Ascending aorta (tissue), 2 donors: Measurements from ENCODE around the gene NUAK1. TPM values are rescaled to one million over a fixed set of nuclear protein-coding genes. Genes with fewer than 3 reads are reported as not detected.

ENCODE experiments used
- DNase-seq, 2 donors: peaks; one replicate each; pipeline ENCODE4 v3.0.0-alpha.2; 2019; ENCODE audit warnings: low spot score in 2 of 2
- H3K27ac ChIP-seq, 2 donors: fragments of 200-600 bp; sonication (generic); one replicate each; pipeline ENCODE4 v1.5.1; 2016 to 2017; ENCODE audit warnings: mild to moderate bottlenecking in 1 of 2
- H3K27me3 ChIP-seq: fragments of 200-600 bp; sonication (generic); one replicate; pipeline ENCODE4 v1.5.1; 2017
- H3K36me3 ChIP-seq, 2 donors: fragments of 200-600 bp; sonication (generic); one replicate each; pipeline ENCODE4 v1.5.1; 2016
- H3K4me1 ChIP-seq, 2 donors: fragments of 200-600 bp; sonication (generic); one replicate each; pipeline ENCODE4 v1.5.1; 2016 to 2017; ENCODE audit warnings: mild to moderate bottlenecking in 1 of 2
- H3K4me3 ChIP-seq, 2 donors: fragments of 200-600 bp; sonication (generic); one replicate each; pipeline ENCODE4 v1.5.1; 2016 to 2017; ENCODE audit warnings: mild to moderate bottlenecking in 1 of 2
- H3K9me3 ChIP-seq, 2 donors: fragments of 200-600 bp; sonication (generic); one replicate each; pipeline ENCODE4 v1.5.1; 2016
- CTCF ChIP-seq, 3 experiments: fragments of 200-600 bp in 2 of 3; fragments of 450-650 bp in 1 of 3; sonication (generic) in 2 of 3; IDR thresholded peaks; one replicate each; pipeline ENCODE4 v1.5.1; 2016 to 2019; ENCODE audit warnings: antibody characterized with exemption in 3 of 3, mild to moderate bottlenecking in 1 of 3, moderate library complexity in 1 of 3
- intact Hi-C: fragments of 100-400 bp; cut with DNase I; formaldehyde crosslinking; loops from one replicate; pipeline ENCODE4 v1.15.1; 2023
- total RNA-seq: library from RNA; depleted of rRNA; stranded (reverse); fragments of >200 nt; gene quantifications from one replicate; pipeline ENCODE4 v1.1.0, GENCODE V29; 2016

Gene NUAK1
- total RNA-seq, 1 donor from 2014 or later = 29.7 TPM

GRCh38 chr12:106123551-106124081 lies 15.1 kb downstream of the NUAK1 start:
- Histone ChIP-seq H3K36me3 (no peaks in the 10 kb centered on the region), H3K9me3 (no peaks in the 10 kb centered on the region), H3K4me3 (peak overlapping the region; percentile 8 to 49), H3K4me1 (peaks cover 10 to 88% of the 10 kb centered on the region in 2 donors), H3K27me3 (no peaks in the 10 kb centered on the region), H3K27ac (peak overlapping the region; percentile 75 to 93)
- TF ChIP-seq CTCF (IDR thresholded peaks at IDR 0.05) = no peak
- peak in 1 of 2 donors; percentile 89 for DNase-seq
- intact Hi-C loops = loop anchor here (1.0 to 2.0 kb wide), 2 partner anchors 17 to 32 kb away; no protein-coding TSS in a partner anchor

GRCh38 chr12:106123110-106123509 lies 15.6 kb downstream of the NUAK1 start:
- intact Hi-C loops = loop anchor here (1.0 to 2.0 kb wide), 2 partner anchors 16 to 32 kb away; no protein-coding TSS in a partner anchor
- no peak for TF ChIP-seq CTCF (IDR thresholded peaks at IDR 0.05)

GRCh38 chr12:106122004-106122403 lies 16.8 kb downstream of the NUAK1 start:
- TF ChIP-seq CTCF (IDR thresholded peaks at IDR 0.05) = no peak
- peaks cover 10 to 84% of the 10 kb centered on the region in 2 donors for H3K4me1 ChIP-seq
- H3K27me3 ChIP-seq = no peaks in the 10 kb centered on the region

More at GRCh38 chr12:106123110-106123509, 15.6 kb downstream of the NUAK1 start:
- H3K27me3 ChIP-seq = no peaks in the 10 kb centered on the region
- peaks cover 10 to 89% of the 10 kb centered on the region in 2 donors for H3K4me1 ChIP-seq
- no peak for DNase-seq
- H3K27ac ChIP-seq = peak overlapping the region; percentile 75 to 93
- no peaks in the 10 kb centered on the region for H3K36me3 ChIP-seq
- no peaks in the 10 kb centered on the region for H3K9me3 ChIP-seq
- peak overlapping the region in 1 of 2 donors; percentile 8 for H3K4me3 ChIP-seq

GRCh38 chr12:106120519-106121105 lies 18.1 kb downstream of the NUAK1 start:
- H3K27me3 ChIP-seq = no peaks in the 10 kb centered on the region
- no peak for TF ChIP-seq CTCF (IDR thresholded peaks at IDR 0.05)
- peaks cover 10 to 72% of the 10 kb centered on the region in 2 donors for H3K4me1 ChIP-seq
- H3K27ac ChIP-seq = peak overlapping the region; percentile 75 to 93
- H3K4me3 ChIP-seq = no peak overlapping the region
- H3K9me3 ChIP-seq = no peaks in the 10 kb centered on the region
- intact Hi-C loops = no loop called here
- DNase-seq = no peak
- H3K36me3 ChIP-seq = no peaks in the 10 kb centered on the region

More at GRCh38 chr12:106122004-106122403, 16.8 kb downstream of the NUAK1 start:
- Histone ChIP-seq H3K27ac (peak overlapping the region; percentile 75 to 93), H3K4me3 (no peak overlapping the region), H3K36me3 (no peaks in the 10 kb centered on the region), H3K9me3 (no peaks in the 10 kb centered on the region)
- no peak for DNase-seq
- intact Hi-C loops = loop anchor here (2.0 kb wide), 1 partner anchor 15 kb away; no protein-coding TSS in a partner anchor

GRCh38 chr12:106119301-106119700 lies 19.5 kb downstream of the NUAK1 start:
- Histone ChIP-seq H3K27me3 (no peaks in the 10 kb centered on the region), H3K9me3 (no peaks in the 10 kb centered on the region), H3K4me3 (no peak overlapping the region), H3K36me3 (no peaks in the 10 kb centered on the region), H3K27ac (peak overlapping the region; percentile 75 to 93), H3K4me1 (peaks cover 7 to 67% of the 10 kb centered on the region in 2 donors)
- intact Hi-C loops = no loop called here
- no peak for DNase-seq
- no peak for TF ChIP-seq CTCF (IDR thresholded peaks at IDR 0.05)
